ENCODE data around the gene UVRAG. TPM values are rescaled to one million over a fixed set of nuclear protein-coding genes. Genes with fewer than 3 reads are reported as not detected.

Gene UVRAG
- total and polyA plus RNA-seq, 2 donors (not counting 1 experiment from before 2014, with no cell fraction given): 37.7 to 94.1 TPM

DNA sequence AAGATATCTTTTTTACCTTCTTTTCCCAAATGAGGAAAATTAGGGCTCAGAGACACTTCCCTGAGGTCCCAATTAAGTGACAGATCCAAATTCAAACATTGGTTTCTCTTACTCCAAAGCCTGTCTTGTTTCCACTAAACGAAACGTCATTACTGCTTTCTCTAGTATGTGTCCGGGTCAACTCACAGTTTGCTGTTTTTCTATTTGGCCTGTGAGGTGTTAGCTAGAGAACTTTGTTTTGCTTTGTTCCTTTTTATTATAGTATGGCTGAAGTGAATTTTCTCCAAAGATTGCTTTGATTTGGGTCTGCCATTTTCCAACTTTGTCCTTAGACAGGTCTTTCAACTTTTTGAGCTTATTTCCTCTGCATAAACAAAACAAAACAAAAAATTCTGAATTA is 179.6 kb downstream of the UVRAG start:
- H3K4me2 ChIP-seq (replicated peaks; ENCODE audit: low read depth, low read length, poor library complexity, severe bottlenecking): no peak overlapping the region
- no peak overlapping the region for H3K4me3 ChIP-seq (ENCODE audit: control extremely low read depth in 1 of 5, extremely low read depth in 1 of 5, insufficient read depth in 1 of 5, low read depth in 2 of 5, low read length in 4 of 5)
- no CpG with 5 or more reads among the region's 3 CpGs for WGBS (ENCODE audit: insufficient coverage)
- Mint-ChIP-seq H3K27ac (no peak overlapping the region), H3K4me3 (no peak overlapping the region), H3K9me3 (ENCODE audit: insufficient read depth) (no peaks in the 10 kb centered on the region), H3K27me3 (no peaks in the 10 kb centered on the region), H3K4me1 (peaks cover 10% of the 10 kb centered on the region)
- peaks cover 38% of the 10 kb centered on the region for H3K79me2 ChIP-seq (ENCODE audit: control insufficient read depth, insufficient read depth, low read length)
- intact Hi-C loops (cut with micrococcal nuclease): no loop called here
- no peak overlapping the region for H3K27ac ChIP-seq (ENCODE audit: low read length in 2 of 2)
- no peaks in the 10 kb centered on the region for H3K4me1 ChIP-seq (ENCODE audit: control insufficient read depth in 2 of 2, insufficient read depth in 2 of 2, low read length in 2 of 2)
- ChIA-PET CTCF (interaction anchor here (0.7 kb wide), 1 partner anchor 192 kb away, joined by 4 read pairs; no protein-coding TSS in a partner anchor), POLR2A (no interaction called here)
- ATAC-seq (ENCODE audit: low read depth) (no peak), DNase-seq (no peak)
- no peak overlapping the region for H2AFZ ChIP-seq (ENCODE audit: insufficient read depth, low read depth, low read length, poor library complexity, severe bottlenecking)
- H3K36me3 ChIP-seq (replicated peaks in 1 of 2; ENCODE audit: control extremely low read depth in 1 of 2, control insufficient read depth in 1 of 2, extremely low read depth in 1 of 2, insufficient read depth in 2 of 2, low read length in 1 of 2): peaks cover 12 to 20% of the 10 kb centered on the region in 2 experiments
- no peaks in the 10 kb centered on the region for H3K27me3 ChIP-seq (replicated peaks in 1 of 4; ENCODE audit: control extremely low read depth in 1 of 4, control insufficient read depth in 3 of 4, insufficient read depth in 4 of 4, low read length in 3 of 4)
- H3K9me3 ChIP-seq (ENCODE audit: control extremely low read depth in 1 of 3, control insufficient read depth in 2 of 3, insufficient read depth in 1 of 3, low read length in 2 of 3): no peaks in the 10 kb centered on the region
- no peak overlapping the region for H3K9ac ChIP-seq (ENCODE audit: low read length)
- H4K20me1 ChIP-seq (ENCODE audit: control insufficient read depth, insufficient read depth, low read length, poor library complexity, severe bottlenecking): peaks cover 60% of the 10 kb centered on the region
- TF ChIP-seq, protein P1, sequence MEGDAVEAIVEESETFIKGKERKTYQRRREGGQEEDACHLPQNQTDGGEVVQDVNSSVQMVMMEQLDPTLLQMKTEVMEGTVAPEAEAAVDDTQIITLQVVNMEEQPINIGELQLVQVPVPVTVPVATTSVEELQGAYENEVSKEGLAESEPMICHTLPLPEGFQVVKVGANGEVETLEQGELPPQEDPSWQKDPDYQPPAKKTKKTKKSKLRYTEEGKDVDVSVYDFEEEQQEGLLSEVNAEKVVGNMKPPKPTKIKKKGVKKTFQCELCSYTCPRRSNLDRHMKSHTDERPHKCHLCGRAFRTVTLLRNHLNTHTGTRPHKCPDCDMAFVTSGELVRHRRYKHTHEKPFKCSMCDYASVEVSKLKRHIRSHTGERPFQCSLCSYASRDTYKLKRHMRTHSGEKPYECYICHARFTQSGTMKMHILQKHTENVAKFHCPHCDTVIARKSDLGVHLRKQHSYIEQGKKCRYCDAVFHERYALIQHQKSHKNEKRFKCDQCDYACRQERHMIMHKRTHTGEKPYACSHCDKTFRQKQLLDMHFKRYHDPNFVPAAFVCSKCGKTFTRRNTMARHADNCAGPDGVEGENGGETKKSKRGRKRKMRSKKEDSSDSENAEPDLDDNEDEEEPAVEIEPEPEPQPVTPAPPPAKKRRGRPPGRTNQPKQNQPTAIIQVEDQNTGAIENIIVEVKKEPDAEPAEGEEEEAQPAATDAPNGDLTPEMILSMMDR (IDR thresholded peaks at IDR 0.05): no peak
- TF ChIP-seq EZH2 (IDR thresholded peaks at IDR 0.05; ENCODE audit: borderline replicate concordance, insufficient read depth, low read depth, low read length, poor library complexity, severe bottlenecking): no peak

DNA sequence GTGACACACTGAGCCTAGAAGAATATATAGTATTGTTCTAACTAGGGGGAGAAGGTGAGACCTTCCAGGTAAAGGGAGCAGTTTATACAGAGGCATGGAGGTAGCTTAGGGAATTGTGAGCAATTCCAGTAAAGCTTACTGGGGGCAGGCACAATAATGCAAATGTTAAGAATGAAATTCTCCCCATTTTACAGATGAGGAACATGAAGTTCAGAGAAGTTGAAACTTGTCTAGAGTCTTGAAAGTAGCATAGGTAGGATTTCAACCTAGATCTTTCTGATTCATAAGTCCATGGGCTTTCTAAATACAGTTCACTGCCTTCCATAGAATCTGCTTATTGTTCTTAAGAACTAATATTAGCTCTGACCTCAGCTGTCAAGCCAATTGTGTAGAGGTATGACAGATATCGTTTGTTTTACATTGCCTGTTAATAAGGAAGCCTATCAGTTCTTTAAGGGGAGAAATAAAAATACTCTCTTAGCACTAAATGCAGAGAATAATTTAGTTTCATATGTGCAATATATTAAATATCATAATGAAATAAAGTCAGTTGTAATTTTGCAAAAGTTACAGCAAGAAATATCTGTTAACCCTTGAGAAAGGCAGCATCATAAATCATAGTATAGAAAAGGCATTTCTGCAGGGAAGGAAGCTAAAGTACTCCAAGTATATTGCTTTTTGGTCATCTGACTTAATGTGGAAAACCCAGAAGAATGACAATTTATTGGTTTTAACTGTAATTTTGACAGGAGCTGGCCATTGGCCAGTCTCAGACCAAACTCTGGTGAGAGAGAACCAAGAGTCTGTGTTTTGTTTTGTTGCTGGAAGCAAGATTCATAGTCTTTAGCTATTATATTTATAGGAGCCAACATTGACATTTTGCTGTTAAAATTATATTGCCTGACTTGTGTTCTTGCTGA is 181.8 kb downstream of the UVRAG start:
- no peak overlapping the region for H3K4me3 ChIP-seq (ENCODE audit: control extremely low read depth in 1 of 5, extremely low read depth in 1 of 5, insufficient read depth in 1 of 5, low read depth in 2 of 5, low read length in 4 of 5)
- H3K27ac Mint-ChIP-seq: no peak overlapping the region
- no CpG with 5 or more reads among the region's 1 CpG for WGBS (ENCODE audit: insufficient coverage)
- H3K27ac ChIP-seq (ENCODE audit: low read length in 2 of 2): no peak overlapping the region
- TF ChIP-seq, protein P1 (IDR thresholded peaks at IDR 0.05): no peak
- no peak for TF ChIP-seq EZH2 (IDR thresholded peaks at IDR 0.05; ENCODE audit: borderline replicate concordance, insufficient read depth, low read depth, low read length, poor library complexity, severe bottlenecking)
- H3K4me2 ChIP-seq (replicated peaks; ENCODE audit: low read depth, low read length, poor library complexity, severe bottlenecking): no peak overlapping the region
- DNase-seq (no peak), ATAC-seq (ENCODE audit: low read depth) (no peak)
- H3K9me3 ChIP-seq (ENCODE audit: control extremely low read depth in 1 of 3, control insufficient read depth in 2 of 3, insufficient read depth in 1 of 3, low read length in 2 of 3): peaks cover 5 to 11% (median 7%) of the 10 kb centered on the region in 3 donors
- POLR2A ChIA-PET: no interaction called here
- no peaks in the 10 kb centered on the region for H3K27me3 ChIP-seq (replicated peaks in 1 of 4; ENCODE audit: control extremely low read depth in 1 of 4, control insufficient read depth in 3 of 4, insufficient read depth in 4 of 4, low read length in 3 of 4)
- peaks cover 8% of the 10 kb centered on the region for H3K4me1 Mint-ChIP-seq
- intact Hi-C loops (cut with micrococcal nuclease): no loop called here
- H3K4me3 Mint-ChIP-seq: no peak overlapping the region
- peaks cover 46% of the 10 kb centered on the region for H4K20me1 ChIP-seq (ENCODE audit: control insufficient read depth, insufficient read depth, low read length, poor library complexity, severe bottlenecking)
- H3K9ac ChIP-seq (ENCODE audit: low read length): no peak overlapping the region
- H3K9me3 Mint-ChIP-seq (ENCODE audit: insufficient read depth): peaks cover 3% of the 10 kb centered on the region
- CTCF ChIA-PET: no interaction called here
- no peaks in the 10 kb centered on the region for H3K27me3 Mint-ChIP-seq
- H3K36me3 ChIP-seq (replicated peaks in 1 of 2; ENCODE audit: control extremely low read depth in 1 of 2, control insufficient read depth in 1 of 2, extremely low read depth in 1 of 2, insufficient read depth in 2 of 2, low read length in 1 of 2): peaks cover 14 to 20% of the 10 kb centered on the region in 2 experiments
- H3K79me2 ChIP-seq (ENCODE audit: control insufficient read depth, insufficient read depth, low read length): peaks cover 32% of the 10 kb centered on the region
- no peak overlapping the region for H2AFZ ChIP-seq (ENCODE audit: insufficient read depth, low read depth, low read length, poor library complexity, severe bottlenecking)
- no peaks in the 10 kb centered on the region for H3K4me1 ChIP-seq (ENCODE audit: control insufficient read depth in 2 of 2, insufficient read depth in 2 of 2, low read length in 2 of 2)
